GM23248 (cell line): Measurements from ENCODE around the gene JADE2. TPM values are rescaled to one million over a fixed set of nuclear protein-coding genes. Genes with fewer than 3 reads are reported as not detected.

Experiments
- DNase-seq: peaks from one replicate; pipeline ENCODE4 v3.0.0-alpha.2; 2015
- H2AFZ ChIP-seq: fragments of 200-600 bp; sonication (generic); 2 replicates; pipeline ENCODE4 v1.6.1; 2016; ENCODE audit warnings: antibody characterized with exemption
- H3F3A ChIP-seq: fragments of 200-600 bp; sonication (generic); 2 replicates; pipeline ENCODE4 v1.6.1; 2016; ENCODE audit warnings: mild to moderate bottlenecking, antibody characterized with exemption, mixed run types; ENCODE audit not compliant: insufficient read depth
- H3K27ac ChIP-seq: fragments of 200-600 bp; sonication (generic); 2 replicates; pipeline ENCODE4 v1.5.1; 2016; ENCODE audit warnings: mild to moderate bottlenecking
- H3K27me3 ChIP-seq: fragments of 200-600 bp; sonication (generic); replicated peaks from 2 replicates; pipeline ENCODE4 v1.6.1; 2016; ENCODE audit warnings: mild to moderate bottlenecking; ENCODE audit not compliant: insufficient read depth
- H3K36me3 ChIP-seq: fragments of 200-600 bp; sonication (generic); 2 replicates; pipeline ENCODE4 v1.6.1; 2016; ENCODE audit warnings: low read depth, mild to moderate bottlenecking
- H3K4me1 ChIP-seq: fragments of 200-600 bp; sonication (generic); 2 replicates; pipeline ENCODE4 v1.6.1; 2016; ENCODE audit warnings: mild to moderate bottlenecking; ENCODE audit not compliant: insufficient read depth
- H3K4me2 ChIP-seq: fragments of 200-600 bp; sonication (generic); one replicate; pipeline ENCODE4 v1.6.1; 2016; ENCODE audit warnings: mild to moderate bottlenecking; ENCODE audit not compliant: unreplicated experiment
- H3K4me3 ChIP-seq: fragments of 200-600 bp; sonication (generic); 2 replicates; pipeline ENCODE4 v1.5.1; 2016; ENCODE audit warnings: mild to moderate bottlenecking
- H3K79me2 ChIP-seq: fragments of 200-600 bp; sonication (generic); 2 replicates; pipeline ENCODE4 v1.6.1; 2016; ENCODE audit warnings: mild to moderate bottlenecking; ENCODE audit not compliant: insufficient read depth
- H3K9ac ChIP-seq: fragments of 200-600 bp; sonication (generic); 2 replicates; pipeline ENCODE4 v1.6.1; 2016; ENCODE audit warnings: mild to moderate bottlenecking
- H3K9me2 ChIP-seq: fragments of 200-600 bp; sonication (generic); 2 replicates; pipeline ENCODE4 v1.6.1; 2016; ENCODE audit warnings: mixed run types, mild to moderate bottlenecking, moderate library complexity; ENCODE audit not compliant: insufficient read depth
- H3K9me3 ChIP-seq: fragments of 200-600 bp; sonication (generic); one replicate; pipeline ENCODE4 v1.6.1; 2017; ENCODE audit warnings: low read depth
- H4K20me1 ChIP-seq: fragments of 200-600 bp; sonication (generic); 2 replicates; pipeline ENCODE4 v1.6.0; 2016; ENCODE audit not compliant: insufficient read depth
- EZH2 ChIP-seq: fragments of 200-600 bp; sonication (generic); IDR thresholded peaks from 2 replicates; pipeline ENCODE4 v1.6.1; 2018; ENCODE audit warnings: antibody characterized with exemption, mild to moderate bottlenecking; ENCODE audit not compliant: insufficient read depth, poor library complexity, severe bottlenecking
- EZH2phosphoT487 ChIP-seq: fragments of 200-600 bp; sonication (generic); IDR thresholded peaks from 2 replicates; pipeline ENCODE4 v1.6.1; 2018; ENCODE audit warnings: antibody characterized with exemption, moderate library complexity, mild to moderate bottlenecking, low read depth; ENCODE audit not compliant: insufficient read depth
- WGBS, 2 experiments: methylation state at CpG; one replicate each; pipeline ENCODE4 v1.1.6; 2015 to 2017; ENCODE audit warnings: low lambda C conversion rate in 2 of 2, low coverage in 1 of 2; ENCODE audit errors: missing lambda C conversion rate in 2 of 2; 5-methylcytosine and 5-hydroxymethylcytosine counted together
- in situ Hi-C: fragments of 300-500 bp; cut with MboI; formaldehyde crosslinking; loops from 2 replicates; pipeline ENCODE4 v1.15.0; 2020
- polyA plus RNA-seq: library from polyadenylated mRNA; unstranded; fragments of >200 nt; fragmentation: Nextera tagmentation; extraction: Ambion mirVana; gene quantifications from 2 replicates; pipeline ENCODE4 v1.2.1, GENCODE V29; 2016
- total RNA-seq: library from RNA; depleted of rRNA; stranded (reverse); fragments of >200 nt; shearing (Covaris generic); gene quantifications from 2 replicates; pipeline ENCODE4 v1.2.3, GENCODE V29; 2014

The JADE2 gene
- total and polyA plus RNA-seq, 2 experiments from 2014 or later = 7.1 to 18.0 TPM

DNA sequence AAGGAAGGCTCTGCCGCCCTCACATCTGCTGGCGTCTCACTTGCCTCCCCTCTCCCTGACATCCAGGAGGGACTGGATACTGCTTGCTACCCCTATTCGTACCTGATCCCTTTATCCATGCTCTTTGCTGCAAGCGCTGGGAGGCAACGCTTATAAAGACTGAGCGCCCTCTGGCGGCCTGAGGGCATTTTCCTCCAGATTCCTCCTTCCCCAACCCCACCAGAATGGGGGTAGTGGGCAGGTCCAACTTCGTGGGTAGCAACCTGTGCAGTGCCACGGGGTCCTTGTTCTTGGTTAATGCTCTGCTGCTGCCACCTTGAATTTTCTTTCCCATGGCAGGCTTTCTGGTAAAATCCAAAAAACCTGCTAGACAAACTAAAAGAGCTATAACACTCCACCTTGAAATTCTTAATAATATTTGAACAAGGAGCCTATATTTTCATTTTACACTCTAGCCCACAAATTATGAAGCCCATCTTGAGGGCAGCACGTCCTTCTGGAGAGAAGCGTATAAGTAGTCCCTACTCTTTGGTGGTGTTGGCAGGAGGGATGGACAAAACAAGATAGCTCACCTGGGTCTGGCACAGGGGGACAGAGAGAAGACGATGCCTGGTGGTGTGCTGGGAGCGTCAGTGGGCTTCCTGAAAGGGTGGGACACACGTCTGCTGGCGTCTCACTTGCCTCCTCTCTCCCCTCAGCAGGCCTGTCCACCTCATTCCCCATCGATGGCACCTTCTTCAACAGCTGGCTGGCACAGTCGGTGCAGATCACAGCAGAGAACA is 52.5 kb downstream of the JADE2 start:
- Histone ChIP-seq H3K9me3 (no peaks in the 10 kb centered on the region), H3K27me3 (no peaks in the 10 kb centered on the region), H3K4me1 (no peaks in the 10 kb centered on the region), H3K27ac (0 out of 2 replicates have a peak overlapping the region, but pooled peaks have one; percentile 34), H3K9ac (no peak overlapping the region), H2AFZ (no peak overlapping the region), H3K36me3 (peaks cover 8% of the 10 kb centered on the region), H3K79me2 (no peaks in the 10 kb centered on the region), H4K20me1 (no peaks in the 10 kb centered on the region), H3K9me2 (no peaks in the 10 kb centered on the region), H3K4me3 (no peak overlapping the region), H3K4me2 (no peak overlapping the region), H3F3A (0 out of 2 replicates have a peak, but pooled peaks cover 3% of the 10 kb centered on the region)
- peak; percentile 91 for DNase-seq
- TF ChIP-seq EZH2 (no peak), EZH2phosphoT487 (no peak)
- 36 to 38% methylated on average over 17 of the region's 17 CpGs for WGBS, 2 experiments
- in situ Hi-C loops = loop anchor here (25.0 kb wide), 1 partner anchor 391 kb away; the partner anchor contains the start of gene SKP1

DNA sequence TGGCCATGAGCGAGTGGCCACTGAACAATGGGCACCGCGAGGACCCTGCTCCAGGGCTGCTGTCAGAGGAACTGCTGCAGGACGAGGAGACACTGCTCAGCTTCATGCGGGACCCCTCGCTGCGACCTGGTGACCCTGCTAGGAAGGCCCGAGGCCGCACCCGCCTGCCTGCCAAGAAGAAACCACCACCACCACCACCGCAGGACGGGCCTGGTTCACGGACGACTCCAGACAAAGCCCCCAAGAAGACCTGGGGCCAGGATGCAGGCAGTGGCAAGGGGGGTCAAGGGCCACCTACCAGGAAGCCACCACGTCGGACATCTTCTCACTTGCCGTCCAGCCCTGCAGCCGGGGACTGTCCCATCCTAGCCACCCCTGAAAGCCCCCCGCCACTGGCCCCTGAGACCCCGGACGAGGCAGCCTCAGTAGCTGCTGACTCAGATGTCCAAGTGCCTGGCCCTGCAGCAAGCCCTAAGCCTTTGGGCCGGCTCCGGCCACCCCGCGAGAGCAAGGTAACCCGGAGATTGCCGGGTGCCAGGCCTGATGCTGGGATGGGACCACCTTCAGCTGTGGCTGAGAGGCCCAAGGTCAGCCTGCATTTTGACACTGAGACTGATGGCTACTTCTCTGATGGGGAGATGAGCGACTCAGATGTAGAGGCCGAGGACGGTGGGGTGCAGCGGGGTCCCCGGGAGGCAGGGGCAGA is 53.3 kb downstream of the JADE2 start:
- no peak for DNase-seq
- Histone ChIP-seq H3F3A (0 out of 2 replicates have a peak, but pooled peaks cover 3% of the 10 kb centered on the region), H4K20me1 (no peaks in the 10 kb centered on the region), H3K9me3 (no peaks in the 10 kb centered on the region), H3K4me2 (no peak overlapping the region), H3K27ac (no peak overlapping the region), H3K27me3 (no peaks in the 10 kb centered on the region), H3K36me3 (peaks cover 8% of the 10 kb centered on the region), H3K9me2 (no peaks in the 10 kb centered on the region), H3K4me3 (no peak overlapping the region), H3K79me2 (no peaks in the 10 kb centered on the region), H3K4me1 (no peaks in the 10 kb centered on the region), H2AFZ (no peak overlapping the region), H3K9ac (no peak overlapping the region)
- in situ Hi-C loops = loop anchor here (25.0 kb wide), 1 partner anchor 391 kb away; the partner anchor contains the start of gene SKP1
- WGBS, 2 experiments = 95% methylated on average over 29 to 32 of the region's 32 CpGs
- no peak for TF ChIP-seq EZH2phosphoT487
- no peak for TF ChIP-seq EZH2

DNA sequence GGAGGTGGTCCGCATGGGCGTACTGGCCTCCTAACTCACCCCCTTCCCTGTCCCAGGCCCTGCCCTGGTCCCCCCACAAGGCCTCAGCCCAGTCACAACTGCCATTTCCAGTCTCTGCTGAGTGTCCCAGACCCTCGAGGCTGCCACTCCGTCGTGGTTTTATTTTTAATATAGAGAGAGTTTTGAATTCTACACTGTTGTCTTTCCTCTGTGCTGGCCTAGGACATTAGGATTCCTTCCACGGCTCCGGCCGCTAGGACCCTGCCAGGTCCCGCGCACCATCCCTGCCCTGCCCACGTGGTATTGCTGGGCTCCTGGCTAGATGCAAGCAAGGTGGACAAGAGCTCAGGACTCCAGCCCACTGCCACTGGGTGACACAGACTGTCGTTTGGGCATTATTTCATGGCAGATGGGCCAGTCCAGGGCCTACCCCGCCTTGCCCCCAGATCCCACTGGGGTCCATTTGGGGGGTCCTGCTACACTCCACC is 53.9 kb downstream of the JADE2 start:
- H2AFZ ChIP-seq = no peak overlapping the region
- H3K27ac ChIP-seq = no peak overlapping the region
- H3K9me2 ChIP-seq = no peaks in the 10 kb centered on the region
- no peak for TF ChIP-seq EZH2
- no peak for TF ChIP-seq EZH2phosphoT487
- H3K4me2 ChIP-seq = no peak overlapping the region
- no peak for DNase-seq
- H3K4me3 ChIP-seq = no peak overlapping the region
- H3K27me3 ChIP-seq = no peaks in the 10 kb centered on the region
- no peaks in the 10 kb centered on the region for H4K20me1 ChIP-seq
- 0 out of 2 replicates have a peak, but pooled peaks cover 3% of the 10 kb centered on the region for H3F3A ChIP-seq
- H3K4me1 ChIP-seq = no peaks in the 10 kb centered on the region
- H3K9ac ChIP-seq = no peak overlapping the region
- no peaks in the 10 kb centered on the region for H3K79me2 ChIP-seq
- in situ Hi-C loops = loop anchor here (25.0 kb wide), 1 partner anchor 392 kb away; the partner anchor contains the start of gene SKP1
- H3K36me3 ChIP-seq = peaks cover 8% of the 10 kb centered on the region
- no peaks in the 10 kb centered on the region for H3K9me3 ChIP-seq
- 84 to 85% methylated on average over 11 to 13 of the region's 13 CpGs for WGBS, 2 experiments

DNA sequence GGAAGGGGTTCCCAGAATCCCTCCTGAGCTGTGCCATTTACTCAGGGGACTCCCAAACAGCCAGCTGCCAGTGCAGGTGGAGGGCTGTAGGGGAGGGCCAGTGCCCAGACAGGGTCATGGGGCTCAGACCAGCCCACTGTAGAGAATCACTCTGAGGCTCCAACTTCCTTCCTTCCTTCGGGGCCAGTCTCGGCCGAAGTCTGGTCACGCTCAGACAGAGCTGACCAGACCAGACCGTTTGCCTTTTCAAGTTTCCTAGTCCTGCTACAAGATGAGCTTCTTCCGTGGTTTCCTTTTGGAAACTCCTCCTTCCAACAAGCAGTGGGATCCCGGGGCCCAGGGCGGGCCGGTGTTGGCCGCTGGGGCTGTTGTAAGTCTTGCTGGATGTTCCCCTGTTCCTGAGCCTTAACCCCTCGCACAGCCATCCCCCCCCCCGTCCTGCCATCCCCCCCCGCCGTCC is 54.6 kb downstream of the JADE2 start:
- Histone ChIP-seq H3K4me1 (no peaks in the 10 kb centered on the region), H3K36me3 (peaks cover 7% of the 10 kb centered on the region), H3K27ac (no peak overlapping the region), H2AFZ (no peak overlapping the region), H3K27me3 (no peaks in the 10 kb centered on the region), H3K79me2 (no peaks in the 10 kb centered on the region), H3K4me2 (no peak overlapping the region), H3K9me2 (no peaks in the 10 kb centered on the region), H3F3A (0 out of 2 replicates have a peak, but pooled peaks cover 3% of the 10 kb centered on the region), H3K9me3 (no peaks in the 10 kb centered on the region), H3K9ac (no peak overlapping the region), H3K4me3 (no peak overlapping the region), H4K20me1 (no peaks in the 10 kb centered on the region)
- TF ChIP-seq EZH2phosphoT487 (no peak), EZH2 (no peak)
- in situ Hi-C loops = loop anchor here (10.0 to 25.0 kb wide), 2 partner anchors 275 to 393 kb away; partner anchors contain the start of gene SKP1
- DNase-seq = no peak
- 49 to 68% methylated on average over 8 to 14 of the region's 14 CpGs for WGBS, 2 experiments
